Bronchial epithelial cell (primary cell): ENCODE results near the gene SLC10A7. TPM values are rescaled to one million over a fixed set of nuclear protein-coding genes. Genes with fewer than 3 reads are reported as not detected.

Experiments used
- DNase-seq: peaks from one replicate; pipeline ENCODE4 v3.0.0-alpha.2; 2010; ENCODE audit warnings: low read depth
- FAIRE-seq: peaks from 2 replicates; lab custom pipeline; 2011; peaks lifted over from hg19 to GRCh38; lab: Jason Lieb, UNC
- H3K27me3 ChIP-seq: 2 replicates; pipeline ENCODE4 v1.5.1; 2011; ENCODE audit warnings: low read length; ENCODE audit not compliant: control insufficient read depth, insufficient read depth
- H3K36me3 ChIP-seq: 2 replicates; pipeline ENCODE4 v1.5.1; 2011; ENCODE audit warnings: low read length; ENCODE audit not compliant: control insufficient read depth, insufficient read depth
- H3K4me3 ChIP-seq: 2 replicates; pipeline ENCODE4 v1.5.1; 2011; ENCODE audit warnings: mild to moderate bottlenecking, low read depth, low read length, control low read depth
- total RNA-seq: library from RNA; depleted of rRNA; stranded (reverse); fragments of >200 nt; gene quantifications from 2 replicates; pipeline ENCODE4 v1.2.1, GENCODE V29; 2014
- TF ChIP-seq, protein P1 (sequence below): IDR thresholded peaks from 2 replicates; pipeline ENCODE4 v1.5.1; 2011; ENCODE audit warnings: mild to moderate bottlenecking, moderate library complexity, low read length, control low read depth, inconsistent platforms; ENCODE audit not compliant: insufficient read depth, severe bottlenecking

The SLC10A7 gene
- total RNA-seq, 1 donor from 2014 or later: 7.4 TPM

DNA sequence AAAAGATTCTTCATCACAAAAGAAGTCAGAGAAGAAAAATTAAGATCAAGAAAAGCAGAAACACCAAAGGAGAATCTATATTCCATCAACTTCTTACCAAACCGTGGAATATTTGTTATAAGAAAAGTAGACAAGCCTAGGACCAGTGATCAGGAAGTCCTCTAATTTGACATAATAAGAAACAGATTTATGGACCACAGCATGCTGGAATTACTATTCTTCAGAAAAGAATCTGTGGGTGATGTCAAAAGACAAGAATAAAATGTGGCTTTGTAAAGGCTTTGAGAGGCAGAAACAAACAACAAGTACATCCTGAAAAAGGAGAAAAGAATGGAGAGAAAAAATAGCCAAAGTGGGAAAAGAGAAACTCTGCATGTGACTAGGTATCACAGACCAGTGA is 123.3 kb downstream of the SLC10A7 start:
- DNase-seq (no peak), FAIRE-seq (no peak)
- TF ChIP-seq, protein P1, sequence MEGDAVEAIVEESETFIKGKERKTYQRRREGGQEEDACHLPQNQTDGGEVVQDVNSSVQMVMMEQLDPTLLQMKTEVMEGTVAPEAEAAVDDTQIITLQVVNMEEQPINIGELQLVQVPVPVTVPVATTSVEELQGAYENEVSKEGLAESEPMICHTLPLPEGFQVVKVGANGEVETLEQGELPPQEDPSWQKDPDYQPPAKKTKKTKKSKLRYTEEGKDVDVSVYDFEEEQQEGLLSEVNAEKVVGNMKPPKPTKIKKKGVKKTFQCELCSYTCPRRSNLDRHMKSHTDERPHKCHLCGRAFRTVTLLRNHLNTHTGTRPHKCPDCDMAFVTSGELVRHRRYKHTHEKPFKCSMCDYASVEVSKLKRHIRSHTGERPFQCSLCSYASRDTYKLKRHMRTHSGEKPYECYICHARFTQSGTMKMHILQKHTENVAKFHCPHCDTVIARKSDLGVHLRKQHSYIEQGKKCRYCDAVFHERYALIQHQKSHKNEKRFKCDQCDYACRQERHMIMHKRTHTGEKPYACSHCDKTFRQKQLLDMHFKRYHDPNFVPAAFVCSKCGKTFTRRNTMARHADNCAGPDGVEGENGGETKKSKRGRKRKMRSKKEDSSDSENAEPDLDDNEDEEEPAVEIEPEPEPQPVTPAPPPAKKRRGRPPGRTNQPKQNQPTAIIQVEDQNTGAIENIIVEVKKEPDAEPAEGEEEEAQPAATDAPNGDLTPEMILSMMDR: no peak
- H3K36me3 ChIP-seq: no peaks in the 10 kb centered on the region
- H3K27me3 ChIP-seq: no peaks in the 10 kb centered on the region
- no peak overlapping the region for H3K4me3 ChIP-seq

DNA sequence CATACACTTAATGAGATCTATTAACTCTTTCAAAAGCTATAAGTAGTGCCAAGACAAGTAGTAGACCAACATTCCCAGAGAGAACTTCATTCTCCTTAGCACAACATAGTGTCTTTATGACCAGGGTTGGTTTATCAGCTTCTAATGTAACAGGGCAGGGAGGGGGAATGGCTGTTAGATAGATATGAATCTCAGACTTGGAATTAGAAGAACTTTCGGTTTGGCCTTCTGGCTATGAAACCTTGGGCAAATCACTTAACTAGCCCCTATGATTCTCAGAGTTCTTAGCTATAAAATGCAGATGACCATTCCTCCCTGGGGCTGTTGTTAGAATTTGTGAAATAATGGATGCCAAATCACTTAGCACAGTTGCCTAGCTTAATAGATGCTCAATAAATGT is 132.2 kb downstream of the SLC10A7 start:
- no peak for FAIRE-seq
- no peak overlapping the region for H3K4me3 ChIP-seq
- H3K27me3 ChIP-seq: no peaks in the 10 kb centered on the region
- H3K36me3 ChIP-seq: no peaks in the 10 kb centered on the region
- TF ChIP-seq, protein P1: no peak
- DNase-seq: no peak

DNA sequence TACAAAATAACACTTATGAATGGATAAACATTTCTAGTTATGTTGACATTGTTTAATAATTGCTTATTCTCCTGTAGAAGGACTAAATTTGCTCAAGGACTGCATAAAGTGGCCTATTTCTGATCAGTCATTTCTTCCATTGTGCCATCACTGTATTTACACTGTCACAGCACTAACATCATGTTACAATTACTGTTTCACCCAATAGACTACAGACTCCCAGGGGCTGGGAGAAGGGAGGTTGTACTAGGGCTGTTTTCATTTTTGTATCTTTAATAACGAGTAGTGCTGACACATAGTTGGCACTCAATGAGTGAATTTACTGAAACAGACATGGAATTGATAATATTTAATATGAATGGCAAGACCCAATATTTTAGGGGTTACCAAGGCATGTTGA is 139.5 kb downstream of the SLC10A7 start:
- TF ChIP-seq, protein P1: no peak
- no peaks in the 10 kb centered on the region for H3K36me3 ChIP-seq
- FAIRE-seq (no peak), DNase-seq (no peak)
- no peak overlapping the region for H3K4me3 ChIP-seq
- H3K27me3 ChIP-seq: no peaks in the 10 kb centered on the region

DNA sequence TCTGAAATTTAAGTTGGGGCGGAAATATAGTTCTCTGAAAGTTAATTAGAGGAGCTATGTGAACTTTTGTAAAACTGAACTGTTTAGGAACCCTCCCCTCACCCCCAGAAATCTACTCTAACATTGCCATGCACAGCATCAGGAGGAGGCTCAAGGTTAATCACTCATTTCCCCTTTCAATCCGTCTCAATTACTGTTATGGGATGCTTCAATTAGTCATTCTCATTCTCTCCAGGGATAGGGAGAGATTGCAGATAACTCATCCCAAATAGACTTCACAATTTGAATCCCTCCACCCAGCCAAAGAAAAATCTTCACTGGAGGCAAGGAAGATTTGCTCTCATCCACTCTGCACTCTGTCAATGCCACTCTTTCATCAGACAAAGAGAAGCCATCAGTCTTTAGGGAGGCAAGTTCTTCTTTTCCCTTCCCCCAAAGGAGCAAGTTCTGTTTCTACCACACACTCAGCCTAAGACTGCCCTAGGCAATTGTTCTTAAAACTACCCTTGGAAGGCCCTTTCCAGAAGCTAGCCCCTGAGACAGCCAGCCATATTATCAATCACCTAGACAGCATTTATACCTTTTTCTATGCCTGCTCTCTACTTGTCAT is 140.4 kb downstream of the SLC10A7 start:
- TF ChIP-seq, protein P1: no peak
- no peak overlapping the region for H3K4me3 ChIP-seq
- FAIRE-seq: no peak
- peak; percentile 23 for DNase-seq
- no peaks in the 10 kb centered on the region for H3K36me3 ChIP-seq
- H3K27me3 ChIP-seq: no peaks in the 10 kb centered on the region

DNA sequence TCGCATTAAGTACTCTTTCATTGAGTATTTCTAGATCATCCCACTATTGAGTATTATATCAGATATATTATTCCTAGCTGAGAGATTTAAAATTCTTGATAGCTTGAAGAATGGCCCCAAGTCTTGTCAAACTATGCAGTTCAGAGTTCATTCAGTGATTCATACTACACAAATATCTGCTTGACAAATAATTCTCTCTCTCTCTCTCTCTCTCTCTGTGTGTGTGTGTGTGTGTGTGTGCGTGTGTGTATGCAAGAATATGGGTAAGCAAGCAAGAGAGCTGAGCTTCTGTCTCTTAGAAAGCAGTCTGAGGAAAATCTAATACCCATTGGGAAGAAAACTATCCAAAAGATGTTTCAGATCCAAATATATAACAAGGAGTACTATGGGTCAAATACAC is 142.0 kb downstream of the SLC10A7 start:
- DNase-seq: peak; percentile 62
- Histone ChIP-seq H3K4me3 (no peak overlapping the region), H3K27me3 (no peaks in the 10 kb centered on the region), H3K36me3 (no peaks in the 10 kb centered on the region)
- FAIRE-seq: no peak
- TF ChIP-seq, protein P1: no peak

DNA sequence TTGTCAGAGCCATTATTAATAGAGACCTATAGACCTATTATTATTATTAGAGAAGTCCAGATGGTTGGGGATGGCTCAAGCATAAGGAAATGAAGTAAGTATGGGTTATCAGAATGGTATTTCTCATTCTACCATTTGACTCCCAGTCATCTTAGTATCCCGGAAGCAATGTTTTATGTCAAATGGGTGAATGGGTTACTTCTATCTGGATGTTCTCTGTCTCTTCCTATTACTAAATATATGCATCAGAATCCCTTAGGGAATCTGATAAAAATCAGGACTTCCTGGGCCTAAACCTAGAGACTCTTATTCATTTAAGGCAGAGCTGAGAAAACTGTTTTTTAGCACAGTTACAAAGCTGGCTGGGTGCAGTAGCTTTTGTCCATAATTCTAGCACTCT is 149.9 kb downstream of the SLC10A7 start:
- TF ChIP-seq, protein P1: no peak

More for the DNA sequence above, 149.9 kb downstream of the SLC10A7 start:
- FAIRE-seq (no peak), DNase-seq (no peak)
- Histone ChIP-seq H3K27me3 (no peaks in the 10 kb centered on the region), H3K4me3 (no peak overlapping the region), H3K36me3 (no peaks in the 10 kb centered on the region)
